PC-3 (cell line): ENCODE measurements around the gene HAGH.

Experiments used
- EZH2 ChIP-seq: fragments of 300-600 bp; sonication (generic); IDR thresholded peaks from one replicate; pipeline ENCODE4 v1.6.1; 2017; ENCODE audit warnings: antibody characterized with exemption, mild to moderate bottlenecking, low read length; ENCODE audit not compliant: unreplicated experiment
- EZH2phosphoT487 ChIP-seq: fragments of 300-600 bp; sonication (generic); IDR thresholded peaks from 2 replicates; pipeline ENCODE4 v1.6.1; 2018; ENCODE audit warnings: mild to moderate bottlenecking, antibody characterized with exemption, low read length, borderline replicate concordance
- TF ChIP-seq, protein P1 (sequence below): fragments of 300-600 bp; sonication (generic); conservative IDR thresholded peaks from 2 replicates; pipeline ENCODE4 v1.5.1; 2017; ENCODE audit warnings: antibody characterized with exemption, low read depth, mild to moderate bottlenecking, low read length

- TF ChIP-seq, protein P1, sequence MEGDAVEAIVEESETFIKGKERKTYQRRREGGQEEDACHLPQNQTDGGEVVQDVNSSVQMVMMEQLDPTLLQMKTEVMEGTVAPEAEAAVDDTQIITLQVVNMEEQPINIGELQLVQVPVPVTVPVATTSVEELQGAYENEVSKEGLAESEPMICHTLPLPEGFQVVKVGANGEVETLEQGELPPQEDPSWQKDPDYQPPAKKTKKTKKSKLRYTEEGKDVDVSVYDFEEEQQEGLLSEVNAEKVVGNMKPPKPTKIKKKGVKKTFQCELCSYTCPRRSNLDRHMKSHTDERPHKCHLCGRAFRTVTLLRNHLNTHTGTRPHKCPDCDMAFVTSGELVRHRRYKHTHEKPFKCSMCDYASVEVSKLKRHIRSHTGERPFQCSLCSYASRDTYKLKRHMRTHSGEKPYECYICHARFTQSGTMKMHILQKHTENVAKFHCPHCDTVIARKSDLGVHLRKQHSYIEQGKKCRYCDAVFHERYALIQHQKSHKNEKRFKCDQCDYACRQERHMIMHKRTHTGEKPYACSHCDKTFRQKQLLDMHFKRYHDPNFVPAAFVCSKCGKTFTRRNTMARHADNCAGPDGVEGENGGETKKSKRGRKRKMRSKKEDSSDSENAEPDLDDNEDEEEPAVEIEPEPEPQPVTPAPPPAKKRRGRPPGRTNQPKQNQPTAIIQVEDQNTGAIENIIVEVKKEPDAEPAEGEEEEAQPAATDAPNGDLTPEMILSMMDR = no peak
- TF ChIP-seq EZH2phosphoT487 (no peak), EZH2 (no peak)
Measured at GRCh38 chr16:1787322-1788094, 39.1 kb downstream of the HAGH start.
